Immature natural killer cell (primary cell): ENCODE results near the gene DNMT1. TPM values are rescaled to one million over a fixed set of nuclear protein-coding genes. Genes with fewer than 3 reads are reported as not detected.

ENCODE experiments used
- DNase-seq, 3 donors: peaks; one replicate each; pipeline ENCODE4 v3.0.0; 2022; ENCODE audit warnings: mixed read lengths in 1 of 3
- H3K27ac Mint-ChIP-seq, 6 donors: one replicate each; pipeline ENCODE4 v1.8.0; 2020; ENCODE audit warnings: mixed read lengths in 6 of 6, mild to moderate bottlenecking in 5 of 6, inconsistent platforms in 4 of 6, moderate library complexity in 3 of 6
- H3K27me3 Mint-ChIP-seq, 3 donors: one replicate each; pipeline ENCODE4 v1.8.0; 2020 to 2021; ENCODE audit warnings: low read depth in 3 of 3, mild to moderate bottlenecking in 3 of 3, mixed read lengths in 3 of 3, moderate library complexity in 3 of 3, inconsistent platforms in 1 of 3
- H3K36me3 Mint-ChIP-seq, 3 donors: one replicate each; pipeline ENCODE4 v1.8.0; 2020; ENCODE audit warnings: mixed read lengths in 3 of 3, inconsistent platforms in 2 of 3, mild to moderate bottlenecking in 2 of 3
- H3K4me1 Mint-ChIP-seq, 2 donors: one replicate each; pipeline ENCODE4 v1.8.0; 2020; ENCODE audit warnings: inconsistent platforms in 2 of 2, mild to moderate bottlenecking in 2 of 2, mixed read lengths in 2 of 2, moderate library complexity in 1 of 2
- H3K4me3 Mint-ChIP-seq, 5 donors: one replicate each; pipeline ENCODE4 v1.8.0; 2020; ENCODE audit warnings: mild to moderate bottlenecking in 5 of 5, mixed read lengths in 5 of 5, inconsistent platforms in 3 of 5, moderate library complexity in 3 of 5
- H3K9me3 Mint-ChIP-seq, 6 donors: one replicate each; pipeline ENCODE4 v1.8.0; 2020; ENCODE audit warnings: mild to moderate bottlenecking in 6 of 6, mixed read lengths in 6 of 6, inconsistent platforms in 4 of 6, moderate library complexity in 3 of 6
- polyA plus RNA-seq, 3 donors: library from polyadenylated mRNA; unstranded; fragments of 300-500 nt; fragmentation: Illumina TruSeq; gene quantifications; one replicate each; pipeline ENCODE4 v1.2.3, GENCODE V29; 2021

DNMT1 gene
- polyA plus RNA-seq, 3 donors from 2014 or later, result 21.8 to 162 (median 43.3) TPM

- Mint-ChIP-seq H3K4me3 (peak overlapping the region; percentile 64 to 72 (median 68)), H3K27ac (peak overlapping the region; percentile 86 to 99 (median 90)), H3K9me3 (no peaks in the 10 kb centered on the region), H3K4me1 (peaks cover 69 to 72% of the 10 kb centered on the region in 2 donors), H3K36me3 (peaks cover 3 to 24% (median 6%) of the 10 kb centered on the region in 3 donors), H3K27me3 (peaks cover 20 to 48% (median 27%) of the 10 kb centered on the region in 3 donors)
- DNase-seq, result no peak
These were observed 84.4 kb downstream of the DNMT1 start for GRCh38 chr19:10110076-10110971.

- H3K9me3 Mint-ChIP-seq, result no peaks in the 10 kb centered on the region
- peak overlapping the region in 4 of 6 donors; percentile 35 to 70 (median 56) for H3K27ac Mint-ChIP-seq
- DNase-seq, result no peak
- peak overlapping the region in 3 of 5 donors; percentile 9 to 56 (median 18) for H3K4me3 Mint-ChIP-seq
- H3K27me3 Mint-ChIP-seq, result peaks cover 20 to 44% (median 28%) of the 10 kb centered on the region in 3 donors
- peaks cover 3 to 20% (median 6%) of the 10 kb centered on the region in 3 donors for H3K36me3 Mint-ChIP-seq
- H3K4me1 Mint-ChIP-seq, result peaks cover 69 to 72% of the 10 kb centered on the region in 2 donors
These were observed 85.2 kb downstream of the DNMT1 start for GRCh38 chr19:10109528-10109927.

- Mint-ChIP-seq H3K4me3 (peak overlapping the region in 4 of 5 donors; percentile 21 to 83 (median 60)), H3K27ac (peak overlapping the region; percentile 40 to 100 (median 69))
These were observed 86.9 kb downstream of the DNMT1 start for GRCh38 chr19:10107817-10108367.

GRCh38 chr19:10107254-10107653 is 87.5 kb downstream of the DNMT1 start:
- peak overlapping the region; percentile 65 to 86 (median 83) for H3K4me3 Mint-ChIP-seq
- H3K27ac Mint-ChIP-seq, result peak overlapping the region; percentile 88 to 100 (median 92)
- no peaks in the 10 kb centered on the region for H3K9me3 Mint-ChIP-seq
- H3K36me3 Mint-ChIP-seq, result peaks cover 3 to 19% (median 6%) of the 10 kb centered on the region in 3 donors
- H3K27me3 Mint-ChIP-seq, result peaks cover 17 to 39% (median 28%) of the 10 kb centered on the region in 3 donors
- peaks cover 68 to 72% of the 10 kb centered on the region in 2 donors for H3K4me1 Mint-ChIP-seq
- DNase-seq, result no peak

More at GRCh38 chr19:10107817-10108367, 86.9 kb downstream of the DNMT1 start:
- Mint-ChIP-seq H3K27me3 (peaks cover 17 to 42% (median 28%) of the 10 kb centered on the region in 3 donors), H3K4me1 (peaks cover 68 to 72% of the 10 kb centered on the region in 2 donors), H3K9me3 (no peaks in the 10 kb centered on the region), H3K36me3 (peaks cover 3 to 19% (median 6%) of the 10 kb centered on the region in 3 donors)
- DNase-seq, result no peak

- H3K27ac Mint-ChIP-seq, result peak within 1 kb of the TSS; percentile 92 to 100 (median 96)
- H3K4me1 Mint-ChIP-seq, result peaks cover 64 to 70% of the 10 kb centered on the region in 2 donors
- peaks cover 18 to 38% (median 29%) of the 10 kb centered on the region in 3 donors for H3K27me3 Mint-ChIP-seq
- peak within 1 kb of the TSS; percentile 65 to 86 (median 83) for H3K4me3 Mint-ChIP-seq
- peak; percentile 96 to 98 (median 98) for DNase-seq
- peaks cover 3 to 15% (median 6%) of the 10 kb centered on the region in 3 donors for H3K36me3 Mint-ChIP-seq
- no peaks in the 10 kb centered on the region for H3K9me3 Mint-ChIP-seq
These were observed 88.4 kb downstream of the DNMT1 start, which contains the start of gene PPAN for GRCh38 chr19:10106100-10106936. PPAN (plus strand) TSS chr19:10106362; CDS start chr19:10106395, 33 bp downstream.

GRCh38 chr19:10105509-10106099 is 89.1 kb downstream of the DNMT1 start:
- DNase-seq, result peak in 2 of 3 donors; percentile 63 to 65
- Mint-ChIP-seq H3K27ac (peak overlapping the region; percentile 92 to 100 (median 96)), H3K9me3 (no peaks in the 10 kb centered on the region), H3K36me3 (peaks cover 1 to 13% (median 6%) of the 10 kb centered on the region in 3 donors), H3K4me3 (peak overlapping the region; percentile 65 to 86 (median 83)), H3K4me1 (peaks cover 64 to 70% of the 10 kb centered on the region in 2 donors), H3K27me3 (peaks cover 16 to 34% (median 29%) of the 10 kb centered on the region in 3 donors)

- peak; percentile 91 to 93 (median 93) for DNase-seq
- Mint-ChIP-seq H3K4me3 (peak overlapping the region; percentile 65 to 86 (median 83)), H3K4me1 (peaks cover 65 to 71% of the 10 kb centered on the region in 2 donors), H3K27ac (peak overlapping the region; percentile 92 to 100 (median 96)), H3K9me3 (no peaks in the 10 kb centered on the region), H3K36me3 (peaks cover 0 to 12% (median 6%) of the 10 kb centered on the region in 3 donors), H3K27me3 (peaks cover 17 to 35% (median 29%) of the 10 kb centered on the region in 3 donors)
These were observed 89.9 kb downstream of the DNMT1 start for GRCh38 chr19:10104665-10105508.

GRCh38 chr19:10104130-10104513 is 90.6 kb downstream of the DNMT1 start:
- no peaks in the 10 kb centered on the region for H3K9me3 Mint-ChIP-seq
- DNase-seq, result no peak
- peak overlapping the region; percentile 92 to 100 (median 96) for H3K27ac Mint-ChIP-seq
- peaks cover 0 to 6% (median 0%) of the 10 kb centered on the region in 3 donors for H3K36me3 Mint-ChIP-seq
- H3K27me3 Mint-ChIP-seq, result peaks cover 19 to 38% (median 35%) of the 10 kb centered on the region in 3 donors
- H3K4me1 Mint-ChIP-seq, result peaks cover 73 to 76% of the 10 kb centered on the region in 2 donors
- peak overlapping the region; percentile 40 to 69 (median 65) for H3K4me3 Mint-ChIP-seq

- Mint-ChIP-seq H3K4me3 (peak overlapping the region; percentile 80 to 92 (median 85)), H3K27me3 (peaks cover 26 to 42% (median 40%) of the 10 kb centered on the region in 3 donors), H3K36me3 (peaks cover 0 to 6% (median 0%) of the 10 kb centered on the region in 3 donors), H3K9me3 (no peaks in the 10 kb centered on the region), H3K4me1 (peaks cover 83 to 84% of the 10 kb centered on the region in 2 donors), H3K27ac (peak overlapping the region; percentile 99 to 100 (median 100))
- DNase-seq, result peak in 1 of 3 donors; percentile 13
These were observed 91.9 kb downstream of the DNMT1 start for GRCh38 chr19:10102787-10103236.

- Mint-ChIP-seq H3K4me3 (peak overlapping the region; percentile 42 to 83 (median 64)), H3K36me3 (no peaks in the 10 kb centered on the region), H3K9me3 (no peaks in the 10 kb centered on the region), H3K4me1 (peaks cover 69 to 73% of the 10 kb centered on the region in 2 donors), H3K27ac (peak overlapping the region; percentile 89 to 100 (median 97)), H3K27me3 (peaks cover 20 to 35% (median 32%) of the 10 kb centered on the region in 3 donors)
- DNase-seq, result no peak
These were observed 94.5 kb downstream of the DNMT1 start for GRCh38 chr19:10100163-10100785.

GRCh38 chr19:10096615-10096963 is 98.2 kb downstream of the DNMT1 start:
- DNase-seq, result no peak
- Mint-ChIP-seq H3K9me3 (no peaks in the 10 kb centered on the region), H3K4me1 (peaks cover 44 to 48% of the 10 kb centered on the region in 2 donors), H3K36me3 (peaks cover 10 to 17% (median 12%) of the 10 kb centered on the region in 3 donors), H3K27me3 (peaks cover 13 to 14% (median 14%) of the 10 kb centered on the region in 3 donors), H3K4me3 (peak overlapping the region; percentile 29 to 55 (median 46)), H3K27ac (peak overlapping the region in 4 of 6 donors; percentile 17 to 78 (median 38))
